ENCODE data around the gene LPP.

- TF ChIP-seq TARDBP (IDR thresholded peaks at IDR 0.05) (no peak), BHLHE40 (IDR thresholded peaks at IDR 0.05; ENCODE audit: borderline replicate concordance) (no peak), ELF4 (IDR thresholded peaks at IDR 0.05) (no peak), HDGF (IDR thresholded peaks at IDR 0.05; ENCODE audit: borderline replicate concordance) (no peak), FOXK2 (IDR thresholded peaks at IDR 0.05) (no peak)
Measured at GRCh38 chr3:188365988-188366698, 212.2 kb downstream of the LPP start.
